ENCODE data around the gene KATNAL2. TPM values are rescaled to one million over a fixed set of nuclear protein-coding genes. Genes with fewer than 3 reads are reported as not detected.

The KATNAL2 gene
- total and polyA plus RNA-seq, 9 donors = 0.78 to 5.1 (median 2.8) TPM

- Histone ChIP-seq H3K27ac (no peak overlapping the region), H3K4me3 (no peak overlapping the region), H3K4me1 (ENCODE audit: insufficient read depth) (no peaks in the 10 kb centered on the region), H3K9me3 (no peaks in the 10 kb centered on the region), H3K27me3 (no peaks in the 10 kb centered on the region), H3K36me3 (no peaks in the 10 kb centered on the region)
- DNase-seq = no peak
- TF ChIP-seq EP300 (IDR thresholded peaks at IDR 0.05) = no peak
- TF ChIP-seq, protein P1, sequence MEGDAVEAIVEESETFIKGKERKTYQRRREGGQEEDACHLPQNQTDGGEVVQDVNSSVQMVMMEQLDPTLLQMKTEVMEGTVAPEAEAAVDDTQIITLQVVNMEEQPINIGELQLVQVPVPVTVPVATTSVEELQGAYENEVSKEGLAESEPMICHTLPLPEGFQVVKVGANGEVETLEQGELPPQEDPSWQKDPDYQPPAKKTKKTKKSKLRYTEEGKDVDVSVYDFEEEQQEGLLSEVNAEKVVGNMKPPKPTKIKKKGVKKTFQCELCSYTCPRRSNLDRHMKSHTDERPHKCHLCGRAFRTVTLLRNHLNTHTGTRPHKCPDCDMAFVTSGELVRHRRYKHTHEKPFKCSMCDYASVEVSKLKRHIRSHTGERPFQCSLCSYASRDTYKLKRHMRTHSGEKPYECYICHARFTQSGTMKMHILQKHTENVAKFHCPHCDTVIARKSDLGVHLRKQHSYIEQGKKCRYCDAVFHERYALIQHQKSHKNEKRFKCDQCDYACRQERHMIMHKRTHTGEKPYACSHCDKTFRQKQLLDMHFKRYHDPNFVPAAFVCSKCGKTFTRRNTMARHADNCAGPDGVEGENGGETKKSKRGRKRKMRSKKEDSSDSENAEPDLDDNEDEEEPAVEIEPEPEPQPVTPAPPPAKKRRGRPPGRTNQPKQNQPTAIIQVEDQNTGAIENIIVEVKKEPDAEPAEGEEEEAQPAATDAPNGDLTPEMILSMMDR (IDR thresholded peaks at IDR 0.05) = no peak
- no peak for TF ChIP-seq POLR2A (IDR thresholded peaks at IDR 0.05)
- 80 to 84% (median 83%) methylated on average over 5 of the region's 5 CpGs for WGBS, 3 donors
- intact Hi-C loops (cut with DNase I) = no loop called here
Observed at GRCh38 chr18:47054369-47054768, 137.0 kb downstream of the KATNAL2 start.

DNA sequence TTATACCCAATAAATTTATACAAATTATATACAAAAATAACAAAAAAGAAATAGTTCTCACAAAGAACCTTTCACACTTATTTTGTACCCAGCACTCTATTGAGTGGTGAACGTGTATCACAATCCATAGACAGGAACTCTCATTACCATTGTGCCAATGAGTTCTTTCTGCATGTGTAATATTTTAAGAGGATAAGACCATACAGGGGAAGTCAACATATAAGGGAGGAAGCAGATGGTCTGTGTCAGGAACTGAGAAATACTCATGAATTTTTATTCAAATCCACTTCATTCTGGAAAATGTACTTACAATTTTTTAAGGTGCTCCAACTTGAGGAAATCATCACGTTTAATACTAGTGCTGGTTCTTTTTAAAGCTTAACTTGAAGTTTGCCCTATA, 145.1 kb downstream of the KATNAL2 start:
- no peak for TF ChIP-seq POLR2A (IDR thresholded peaks at IDR 0.05)
- TF ChIP-seq, protein P1 (IDR thresholded peaks at IDR 0.05) = no peak
- TF ChIP-seq EP300 (IDR thresholded peaks at IDR 0.05) = no peak
- Histone ChIP-seq H3K27me3 (no peaks in the 10 kb centered on the region), H3K4me3 (no peak overlapping the region), H3K27ac (no peak overlapping the region), H3K4me1 (ENCODE audit: insufficient read depth) (no peaks in the 10 kb centered on the region), H3K36me3 (no peaks in the 10 kb centered on the region), H3K9me3 (no peaks in the 10 kb centered on the region)
- intact Hi-C loops (cut with DNase I) = no loop called here
- DNase-seq = no peak
- 46 to 63% (median 61%) methylated on average over 2 of the region's 2 CpGs for whole genome bisulfite sequencing, 3 donors

DNA sequence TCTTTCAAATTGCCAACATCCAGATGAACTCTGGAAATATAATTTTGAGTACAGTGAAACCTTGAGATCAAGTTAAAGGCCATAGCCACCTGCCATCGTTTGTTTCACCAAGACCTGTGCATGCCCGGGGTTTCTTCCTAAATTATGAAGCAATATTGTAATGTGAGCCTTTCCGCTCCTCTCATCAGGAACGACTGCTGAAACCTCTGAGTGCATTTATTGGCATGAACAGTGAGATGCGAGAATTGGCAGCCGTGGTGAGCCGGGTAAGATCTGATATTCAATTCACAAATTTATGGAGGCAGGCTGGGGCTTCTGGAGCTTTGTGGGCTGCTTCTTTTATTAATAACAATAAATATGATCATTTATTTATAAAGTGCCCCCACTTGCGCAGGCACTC, 145.7 kb downstream of the KATNAL2 start:
- H3K27ac ChIP-seq = no peak overlapping the region
- TF ChIP-seq POLR2A (IDR thresholded peaks at IDR 0.05) (no peak), EP300 (IDR thresholded peaks at IDR 0.05) (no peak)
- TF ChIP-seq, protein P1 (IDR thresholded peaks at IDR 0.05) = no peak
- H3K27me3 ChIP-seq = no peaks in the 10 kb centered on the region
- intact Hi-C loops (cut with DNase I) = no loop called here
- no peak for DNase-seq
- no peaks in the 10 kb centered on the region for H3K9me3 ChIP-seq
- no peak overlapping the region for H3K4me3 ChIP-seq
- H3K4me1 ChIP-seq (ENCODE audit: insufficient read depth) = no peaks in the 10 kb centered on the region
- 89 to 93% (median 90%) methylated on average over 8 of the region's 8 CpGs for WGBS, 3 donors
- no peaks in the 10 kb centered on the region for H3K36me3 ChIP-seq

- WGBS, 3 donors = 56 to 73% (median 61%) methylated on average over 3 of the region's 3 CpGs
- Histone ChIP-seq H3K27ac (no peak overlapping the region), H3K4me3 (no peak overlapping the region), H3K27me3 (no peaks in the 10 kb centered on the region), H3K9me3 (no peaks in the 10 kb centered on the region), H3K36me3 (no peaks in the 10 kb centered on the region), H3K4me1 (ENCODE audit: insufficient read depth) (no peaks in the 10 kb centered on the region)
- TF ChIP-seq POLR2A (IDR thresholded peaks at IDR 0.05) (no peak), EP300 (IDR thresholded peaks at IDR 0.05) (no peak)
- TF ChIP-seq, protein P1 (IDR thresholded peaks at IDR 0.05) = no peak
- intact Hi-C loops (cut with DNase I) = no loop called here
- DNase-seq = no peak
Observed at GRCh38 chr18:47067648-47068047, 150.2 kb downstream of the KATNAL2 start.
